ENCODE results near the gene HOXB6.

The HOXB6 gene

DNA sequence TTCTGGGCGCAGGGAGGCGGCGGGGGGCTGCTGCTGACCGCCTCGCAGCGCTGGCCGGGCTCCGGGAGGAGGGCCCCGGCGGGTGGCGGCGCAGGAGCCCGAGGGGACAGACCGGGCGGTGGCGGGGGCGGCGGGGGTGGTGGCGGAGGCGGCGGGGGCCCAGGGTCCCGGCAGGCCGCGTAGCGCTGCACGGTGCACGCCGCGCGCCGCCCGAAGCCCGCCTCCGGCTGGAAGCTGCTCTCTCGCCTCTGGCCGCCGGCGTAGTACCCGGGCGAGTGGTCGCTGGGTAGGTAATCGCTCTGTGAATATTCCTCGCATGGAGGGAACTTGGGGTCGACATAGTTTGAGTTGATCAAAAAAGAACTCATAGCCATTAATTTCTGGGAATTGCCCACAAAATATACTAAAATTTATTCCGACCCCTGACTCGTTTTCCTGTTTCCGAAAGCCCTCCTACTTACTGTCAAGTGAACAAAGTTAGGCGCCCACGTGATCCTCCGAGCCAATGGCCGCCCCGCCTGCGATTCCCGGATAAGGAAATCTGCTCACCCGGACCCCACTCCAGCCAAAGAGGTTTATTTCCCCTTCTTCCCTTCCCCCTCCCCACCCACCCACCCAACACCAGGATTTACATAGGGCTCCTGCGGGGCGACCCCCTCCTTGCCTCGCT, 26.7 kb downstream of the HOXB6 start, which contains the start of gene HOXB4:
Gene HOXB4, minus strand, starts transcription at position 405 of the 670 bp plus-strand sequence. Its CDS starts 31 bp downstream, at position 374.
- DNase-seq = no peak

DNA sequence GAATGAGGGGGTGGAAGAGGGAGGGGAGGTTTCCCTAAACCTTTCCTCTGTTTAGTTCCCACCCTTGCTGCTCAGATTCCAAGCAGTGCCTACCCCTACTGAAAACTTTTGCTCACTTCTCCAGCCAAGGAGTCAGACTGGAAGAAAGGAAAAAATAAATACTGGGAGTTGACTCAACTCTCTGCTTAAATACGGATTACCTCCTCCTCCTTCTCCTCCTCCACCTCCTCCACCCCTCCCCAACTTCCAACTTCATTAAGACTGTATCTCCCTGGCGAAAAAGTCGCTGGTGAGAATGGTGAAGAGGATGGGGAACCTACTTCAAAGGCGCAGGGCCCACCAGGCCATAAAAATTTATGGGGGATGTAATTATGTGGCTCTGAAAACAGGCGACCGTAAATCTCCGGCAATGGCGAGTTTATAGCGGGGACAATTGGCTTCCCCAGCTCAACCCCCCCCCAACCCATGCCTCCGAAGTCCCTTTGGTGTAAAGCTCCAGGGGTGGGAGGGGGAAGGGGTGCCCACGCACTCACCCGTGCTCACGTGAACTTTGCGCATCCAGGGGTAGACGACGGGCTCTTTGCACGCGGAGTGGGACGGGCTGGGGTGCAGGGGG, 27.3 kb downstream of the HOXB6 start:
- no peak for DNase-seq

DNA sequence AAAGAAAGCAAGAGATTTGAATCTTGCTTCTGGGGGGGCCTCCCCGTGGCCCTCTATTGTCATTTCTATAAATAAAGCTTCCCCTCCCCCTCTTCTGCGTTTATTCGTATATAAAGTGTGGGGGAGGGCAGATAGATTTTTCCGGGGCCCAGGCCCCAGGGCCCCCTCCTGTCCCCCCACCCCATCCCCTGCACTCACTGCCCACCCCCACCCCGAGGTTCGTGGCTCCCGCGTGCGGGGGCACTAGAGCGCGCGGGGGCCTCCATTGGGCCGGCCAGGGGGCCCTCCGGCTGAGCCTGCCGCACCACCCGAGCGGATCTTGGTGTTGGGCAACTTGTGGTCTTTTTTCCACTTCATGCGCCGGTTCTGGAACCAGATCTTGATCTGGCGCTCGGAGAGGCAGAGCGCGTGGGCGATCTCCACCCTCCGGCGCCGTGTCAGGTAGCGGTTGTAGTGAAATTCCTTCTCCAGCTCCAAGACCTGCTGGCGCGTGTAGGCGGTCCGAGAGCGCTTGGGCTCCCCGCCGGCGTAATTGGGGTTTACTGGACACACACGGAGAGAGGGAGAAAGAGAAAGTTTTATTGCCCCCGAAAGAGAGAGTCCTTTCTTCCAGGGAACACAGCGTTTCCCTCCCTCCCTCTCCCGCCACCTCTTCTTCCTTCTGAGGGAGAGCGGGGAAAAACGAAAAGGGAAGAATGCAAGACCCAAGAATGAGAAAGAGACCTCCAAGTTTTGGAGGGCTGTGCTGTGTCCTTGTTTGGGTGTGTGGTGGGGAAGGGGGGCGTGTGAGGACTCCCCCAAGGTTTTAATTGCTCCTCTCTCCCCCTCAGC, 28.1 kb downstream of the HOXB6 start:
- no peak for DNase-seq

DNA sequence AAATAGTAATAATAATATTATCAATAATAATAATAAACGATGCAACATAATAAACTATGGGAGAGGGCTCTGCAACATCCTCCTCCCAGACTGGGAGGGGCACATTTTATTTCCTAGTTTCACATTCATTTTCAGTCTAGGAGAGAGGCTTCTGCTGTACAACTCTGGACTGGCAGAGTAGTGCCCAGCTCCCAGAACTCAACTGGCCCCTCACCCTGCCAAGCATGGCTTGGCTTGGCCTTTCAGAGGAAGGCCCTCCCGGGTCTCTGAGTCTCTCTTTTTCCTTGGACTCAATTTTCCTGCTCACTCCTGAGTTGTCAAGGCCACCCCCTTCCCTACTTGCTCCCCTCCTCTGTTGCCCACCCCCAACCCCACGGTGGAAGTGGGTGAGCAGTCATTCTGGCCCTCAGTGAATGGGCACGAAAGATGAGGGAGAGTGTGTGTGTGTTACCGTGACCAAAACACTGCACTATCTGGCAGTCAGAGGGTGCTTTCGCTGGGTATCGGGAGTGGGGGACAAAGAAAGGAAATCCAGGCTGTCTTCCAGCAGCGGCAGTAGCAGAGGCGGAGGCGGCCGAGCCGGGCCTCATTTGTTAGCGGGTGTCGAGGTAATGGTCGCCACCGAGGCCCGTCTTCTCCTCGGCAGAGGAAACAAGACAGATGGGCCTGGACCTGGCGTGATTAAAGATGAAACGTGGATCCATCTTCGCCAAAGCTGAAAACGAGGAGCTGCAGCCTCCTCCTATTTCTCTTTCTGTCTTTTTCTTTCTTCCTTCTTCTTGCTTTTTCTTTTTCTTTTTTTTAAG, 28.9 kb downstream of the HOXB6 start:
- no peak for DNase-seq

DNA sequence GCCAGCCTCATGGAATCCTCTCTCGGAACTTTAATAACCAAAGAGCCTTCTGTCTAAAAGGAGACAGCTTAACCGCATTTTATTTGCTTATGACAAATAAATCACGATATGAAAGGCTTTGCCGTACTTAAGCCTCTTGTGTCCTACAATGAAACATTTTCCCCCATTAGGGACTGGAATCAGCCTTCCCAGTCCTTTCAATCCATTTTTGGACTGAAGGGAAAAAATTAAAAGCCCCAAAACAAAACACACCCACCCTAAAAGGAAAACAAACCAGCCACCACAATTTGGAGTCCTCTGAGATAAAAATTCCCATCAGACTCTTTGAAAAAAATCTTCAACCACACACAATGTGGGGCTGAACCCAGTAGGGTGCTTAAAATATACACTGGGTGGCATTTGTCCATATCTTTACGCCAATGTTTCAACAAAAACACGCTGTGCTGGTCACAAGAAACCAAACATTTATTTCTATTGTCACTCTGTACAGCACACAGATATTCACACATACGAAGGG, 29.7 kb downstream of the HOXB6 start:
- no peak for DNase-seq

DNA sequence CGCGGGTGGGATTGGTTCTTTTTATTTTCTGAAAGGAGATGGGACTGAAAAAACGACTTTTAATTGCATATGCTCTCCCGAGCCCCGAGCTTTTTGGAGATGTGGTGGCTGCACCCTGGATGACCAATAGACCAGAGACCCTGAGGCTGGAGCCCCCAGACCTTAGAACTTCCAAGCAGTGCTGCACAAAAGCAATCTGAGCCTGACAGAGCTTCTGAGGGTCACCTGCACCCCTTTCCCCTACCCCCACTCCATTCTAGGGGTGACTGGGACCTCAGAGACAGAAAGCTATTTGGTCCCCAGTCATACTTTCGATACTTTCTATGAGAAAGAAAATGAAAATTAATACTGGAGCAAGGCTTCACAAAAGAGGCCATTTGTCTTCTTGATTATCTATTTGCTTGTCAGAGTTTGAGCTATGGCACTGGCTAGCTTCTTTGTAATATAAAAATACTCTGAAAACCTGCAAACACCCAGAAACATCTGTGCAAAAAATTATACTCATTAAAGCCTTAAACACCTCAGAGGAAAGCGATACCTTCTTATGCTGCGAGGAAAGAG, 30.2 kb downstream of the HOXB6 start:
- no peak for DNase-seq

DNA sequence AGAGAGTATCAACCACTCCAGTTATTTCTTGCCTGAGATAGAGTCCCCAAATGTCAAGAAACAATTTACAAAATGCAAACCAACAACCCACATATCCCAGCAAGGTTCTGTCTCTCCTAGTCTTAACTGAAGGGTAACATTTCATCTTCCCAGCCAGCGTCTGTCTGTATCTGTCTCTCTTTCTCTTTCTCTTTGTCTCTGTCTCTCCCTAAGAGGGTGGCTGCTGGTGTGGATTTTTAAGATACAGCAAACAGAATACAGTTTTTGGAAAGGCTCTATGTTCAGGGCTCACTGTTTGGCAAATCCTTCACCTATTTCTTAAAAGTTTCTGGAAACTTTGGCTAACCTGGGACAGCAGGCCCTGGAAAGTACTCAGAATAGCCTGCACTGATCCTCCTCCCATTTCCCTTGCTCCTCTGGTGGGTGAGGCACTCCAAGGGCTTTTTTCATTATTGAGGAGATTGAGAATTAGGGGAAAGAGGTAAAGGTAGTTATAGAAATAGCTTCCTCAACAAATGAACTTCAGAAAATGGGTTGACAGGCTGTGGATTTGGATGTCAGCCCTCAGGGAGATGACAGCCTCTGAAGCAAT, 32.9 kb downstream of the HOXB6 start:
- DNase-seq = no peak

DNA sequence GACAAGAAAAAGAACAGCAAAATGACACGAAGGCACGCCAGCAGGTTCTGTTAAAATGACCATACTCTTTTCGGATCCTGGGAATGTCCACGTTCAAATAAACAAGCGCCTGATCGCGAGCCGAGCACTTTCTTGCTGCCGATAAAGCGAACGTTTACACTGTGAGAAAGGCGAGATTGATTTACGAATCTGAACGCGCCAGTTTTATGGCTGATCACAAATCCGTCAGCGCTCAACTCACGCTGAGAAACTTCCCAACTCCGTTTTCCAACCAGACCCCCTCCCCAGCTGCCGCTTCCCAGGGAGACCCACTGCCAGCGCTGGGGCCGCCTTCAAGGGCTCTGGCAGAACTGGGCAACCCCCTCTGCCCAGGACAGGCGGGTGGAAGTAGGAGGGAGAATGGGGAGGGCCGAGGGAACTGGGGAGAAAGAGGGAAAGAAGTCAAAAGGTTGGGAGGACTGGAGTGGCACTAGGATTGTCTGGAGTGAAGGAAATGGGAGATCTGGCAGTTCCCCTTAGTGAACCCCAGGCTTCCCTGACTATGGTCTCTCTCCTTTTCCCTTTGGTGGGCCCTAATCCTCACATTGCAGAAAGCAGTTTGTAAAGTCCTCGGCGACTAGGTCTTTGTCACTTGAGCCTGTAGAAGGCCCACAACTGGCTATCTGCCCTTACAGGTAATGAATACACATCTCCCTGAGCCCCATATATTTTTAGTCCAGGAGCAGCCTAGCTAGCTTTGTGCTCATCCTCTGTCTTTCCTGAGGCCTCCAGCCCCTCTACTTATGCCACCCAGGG, 33.6 kb downstream of the HOXB6 start:
- DNase-seq = no peak

DNA sequence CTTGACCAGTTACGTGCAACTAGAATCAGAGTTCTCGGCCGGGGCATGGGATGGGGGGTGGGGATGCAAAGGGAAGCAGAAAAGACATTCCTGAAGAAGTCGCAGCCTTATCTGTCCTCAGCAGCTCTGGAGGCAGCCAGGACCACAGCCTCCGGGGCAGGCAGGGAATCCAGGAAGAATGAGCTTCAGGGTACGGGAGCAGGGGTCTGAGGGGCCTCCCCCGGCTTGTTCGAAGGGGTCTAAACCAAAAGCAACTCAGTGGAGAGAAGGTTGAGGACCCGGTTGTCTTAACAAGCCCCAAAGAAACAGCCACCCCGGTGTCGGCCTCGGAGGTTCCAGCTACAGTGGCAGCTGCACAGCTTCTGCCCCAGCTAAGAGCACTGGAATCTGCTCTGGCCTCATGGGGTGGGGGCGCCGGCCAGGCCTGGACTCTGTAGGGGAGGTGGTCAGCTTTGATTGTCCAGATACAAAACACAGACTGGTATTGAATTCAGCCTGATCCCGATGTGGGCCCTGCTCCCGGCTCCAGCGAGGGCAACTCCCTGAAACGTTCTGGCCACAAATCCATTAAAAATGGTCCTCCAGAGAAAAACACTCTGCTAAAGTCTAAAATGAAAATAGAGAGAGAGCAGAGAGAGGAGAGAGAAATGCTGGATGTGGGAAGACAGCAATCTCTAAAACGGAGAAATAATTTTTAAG, 34.3 kb downstream of the HOXB6 start:
- no peak for DNase-seq

DNA sequence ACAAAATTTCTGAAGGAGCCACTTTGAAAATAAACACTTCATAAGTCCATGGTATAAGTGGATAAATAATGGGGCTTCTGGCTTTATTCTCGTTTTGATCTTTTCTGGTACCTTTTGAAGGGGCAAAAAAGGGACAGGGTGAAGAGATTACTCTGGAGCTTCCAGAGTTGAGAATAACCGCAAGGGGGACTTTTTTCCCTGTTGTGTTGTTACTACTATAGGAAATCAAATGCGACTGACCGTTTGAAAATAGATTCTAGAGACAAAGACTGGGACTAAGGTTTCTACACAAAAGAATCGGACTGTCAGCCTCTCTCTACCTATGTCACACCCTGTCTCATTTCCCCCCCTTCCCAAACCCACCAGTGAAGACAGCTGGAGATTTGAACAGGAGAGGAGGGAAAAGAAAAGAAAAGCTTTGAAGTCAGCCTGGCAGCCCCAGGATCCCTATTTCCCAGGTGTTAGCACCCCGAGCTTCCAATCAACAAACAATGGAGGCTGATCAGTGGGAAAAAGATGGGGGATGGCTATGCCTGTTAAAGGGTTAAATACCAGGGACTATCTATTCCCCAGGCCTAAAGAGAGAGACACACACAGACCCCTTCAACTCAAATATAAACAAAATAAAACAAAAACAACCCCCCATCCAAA, 35.0 kb downstream of the HOXB6 start:
- DNase-seq = no peak

DNA sequence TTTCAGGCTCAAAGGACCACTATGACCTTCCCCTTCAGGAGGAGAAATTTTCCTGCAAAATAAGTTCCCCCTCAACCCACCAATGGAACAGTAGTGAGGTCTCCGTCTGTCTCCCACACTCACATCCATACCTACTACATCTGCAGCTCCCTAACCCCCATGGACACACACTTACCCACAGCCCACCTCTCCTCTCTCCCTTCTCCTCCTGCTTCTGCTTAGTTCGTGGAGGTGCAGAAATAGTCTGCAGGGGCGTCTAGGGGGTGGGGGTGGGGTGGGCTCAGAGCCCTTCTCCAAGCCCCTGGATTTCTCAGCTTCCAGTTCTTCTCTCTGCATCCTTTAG, 35.6 kb downstream of the HOXB6 start:
- no peak for DNase-seq

DNA sequence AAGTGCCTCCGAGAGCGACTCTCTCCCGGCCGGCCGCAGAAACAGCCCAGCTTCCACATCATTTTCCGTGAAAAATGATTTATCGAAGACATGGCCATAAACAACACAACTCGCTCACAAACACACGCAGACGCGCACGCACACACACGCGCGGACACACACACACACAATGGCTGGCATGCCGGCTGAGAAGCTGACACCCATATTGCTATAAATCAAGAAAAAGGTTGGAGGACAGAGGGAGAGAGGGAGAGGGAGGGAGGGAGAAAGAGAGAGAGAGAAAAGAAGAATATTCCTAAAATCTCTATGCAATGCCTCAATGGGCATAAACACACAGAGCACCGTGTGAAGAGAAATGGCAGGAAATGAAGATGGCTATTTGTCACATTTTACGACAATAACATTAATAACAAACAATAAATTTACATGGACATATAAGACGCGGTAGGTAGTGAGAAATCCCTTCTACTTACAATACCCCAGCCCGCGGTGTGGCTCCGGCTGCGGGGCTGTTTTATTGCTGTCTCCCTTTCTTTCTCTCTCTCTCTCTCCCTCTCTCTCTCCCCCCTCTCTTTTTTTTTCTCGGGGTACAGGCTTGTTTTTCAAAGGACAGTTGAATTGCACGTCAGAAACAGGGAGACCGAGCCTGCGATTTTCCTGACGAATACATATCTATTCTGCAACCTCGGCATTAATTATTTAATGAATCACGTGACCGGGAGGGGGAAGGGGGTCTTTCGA, 36.1 kb downstream of the HOXB6 start:
- DNase-seq = no peak

DNA sequence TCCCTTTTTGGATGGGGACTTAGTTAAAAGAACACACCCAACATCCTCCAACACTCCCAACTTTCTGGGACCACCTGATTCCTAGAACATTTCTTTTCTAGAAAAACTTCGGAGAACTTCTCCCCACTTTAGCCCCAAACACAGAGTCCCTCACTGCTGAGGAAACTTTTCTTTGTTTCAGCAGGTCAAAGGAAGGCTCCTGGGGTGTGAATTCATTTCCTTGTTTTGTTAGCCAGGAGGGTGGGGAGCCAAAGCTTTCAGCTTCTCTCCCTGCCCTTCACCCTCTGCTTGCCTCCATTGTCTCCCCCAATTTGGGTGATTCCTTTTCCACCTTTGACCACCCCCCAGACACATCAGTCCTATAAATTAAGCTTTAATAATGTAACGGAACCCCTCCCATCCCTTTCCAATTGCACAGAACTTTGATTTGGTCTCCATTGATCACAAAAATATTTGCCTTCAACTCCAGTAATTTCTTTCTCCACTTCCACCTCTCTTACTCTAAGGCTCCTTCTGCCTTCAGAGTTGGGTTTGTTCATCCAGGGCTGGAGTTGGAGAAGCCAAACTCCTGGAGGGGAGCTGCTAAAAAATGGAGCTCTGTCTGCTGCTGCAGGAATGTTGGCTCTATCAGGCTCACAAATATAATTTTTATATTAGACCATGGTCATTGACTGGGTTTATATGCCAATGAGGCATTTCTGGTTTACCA, 37.0 kb downstream of the HOXB6 start:
- no peak for DNase-seq

DNA sequence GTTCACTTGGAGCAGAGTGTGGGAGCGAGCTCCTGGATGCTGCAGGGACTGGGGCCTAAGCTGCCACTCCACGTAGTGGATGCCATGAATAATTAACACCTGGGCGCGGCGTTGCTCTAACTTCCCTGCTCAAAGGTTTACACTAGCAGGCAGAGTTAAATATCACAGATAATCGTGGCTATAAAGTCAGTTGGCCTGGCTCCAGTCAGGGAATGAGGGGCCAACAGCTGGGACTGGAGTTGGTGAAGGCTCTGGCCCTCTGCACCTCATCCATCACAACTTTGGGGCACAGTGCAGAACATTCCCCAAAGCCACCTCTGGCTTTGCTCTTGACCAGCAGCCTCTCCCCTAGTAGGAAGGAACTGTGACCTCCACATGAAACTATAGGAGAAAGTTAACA, 37.6 kb downstream of the HOXB6 start:
- no peak for DNase-seq

DNA sequence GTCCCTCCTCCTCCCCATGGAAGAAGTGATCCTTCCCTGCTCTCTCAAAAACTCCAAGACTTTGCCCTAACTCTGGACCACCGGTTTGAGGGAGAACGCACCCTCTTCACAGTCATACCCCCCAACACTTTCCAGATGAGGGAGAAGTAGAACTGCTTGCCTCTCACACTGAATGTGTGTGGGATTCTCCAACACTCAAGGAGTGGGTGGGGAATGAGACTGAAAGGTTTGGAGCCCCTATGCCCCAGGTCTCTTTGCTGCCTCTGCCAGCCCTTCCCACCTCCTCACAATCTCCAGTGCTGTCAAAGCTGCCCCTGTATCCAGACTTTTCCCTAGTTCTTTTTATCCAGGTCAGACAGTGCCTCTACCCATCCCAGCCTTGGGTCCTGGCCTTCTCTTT, 38.1 kb downstream of the HOXB6 start:
- no peak for DNase-seq

DNA sequence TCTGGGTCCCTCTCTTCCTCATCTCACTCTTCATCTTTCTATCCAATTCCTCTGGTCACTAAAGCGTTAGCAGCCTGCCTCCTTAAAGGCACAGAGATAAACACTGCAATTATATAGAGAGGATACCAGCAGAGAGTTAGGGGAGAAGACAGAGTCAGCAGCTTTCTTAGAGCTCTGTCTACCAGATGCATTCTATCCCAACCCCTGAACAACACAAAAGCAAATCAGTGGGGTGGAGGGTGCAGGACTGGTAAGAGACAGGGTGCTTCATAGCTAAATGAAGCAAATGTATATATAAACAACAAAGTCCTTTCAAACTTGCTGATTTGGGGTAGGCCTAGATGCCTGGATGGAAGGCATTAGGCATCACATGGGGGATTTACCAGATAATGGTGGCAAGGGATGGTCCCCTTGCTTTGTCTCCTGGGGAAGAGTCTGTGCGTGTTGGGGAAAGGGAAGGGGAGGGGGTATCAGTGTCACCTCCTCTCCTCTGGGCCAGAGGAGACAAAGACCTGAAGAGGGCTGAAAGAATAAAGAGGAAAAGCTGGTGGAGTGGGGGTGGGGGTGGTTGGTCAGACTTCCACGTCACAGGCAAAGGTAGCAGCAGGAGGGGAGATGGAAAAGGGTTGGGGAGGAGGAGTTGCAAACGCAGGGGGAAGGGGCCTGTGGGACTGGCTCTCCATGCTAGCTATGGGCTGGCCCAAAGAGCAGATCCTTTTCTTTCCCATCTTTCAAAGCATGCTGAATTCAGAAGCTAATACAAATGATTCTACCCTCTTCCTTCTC, 38.7 kb downstream of the HOXB6 start:
- DNase-seq = no peak

DNA sequence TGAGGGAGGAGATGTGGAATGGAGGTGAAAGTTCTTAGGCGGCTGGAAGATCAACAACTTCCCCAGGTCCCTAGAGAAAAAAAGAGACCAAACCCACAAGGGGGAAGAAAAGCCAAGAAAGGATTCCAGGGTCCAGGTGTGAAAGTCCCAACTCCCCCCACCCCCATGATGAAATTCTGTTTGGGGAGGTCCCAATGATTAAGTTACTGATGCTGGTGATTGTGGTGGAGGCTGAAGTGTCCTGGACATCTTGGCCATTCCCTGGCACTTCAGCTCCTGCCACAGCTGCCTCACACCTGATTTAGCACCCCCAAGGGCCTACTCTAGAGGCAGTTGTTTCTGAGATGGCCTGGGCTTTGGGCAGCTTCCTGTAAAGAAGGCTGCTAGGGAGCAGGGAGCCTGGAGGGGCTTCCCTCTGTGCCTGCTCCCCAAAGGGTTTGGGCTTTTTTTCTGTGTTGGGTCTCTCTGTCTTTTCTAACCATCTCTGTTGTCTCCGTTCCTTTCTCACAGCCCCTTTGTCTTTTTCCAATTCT, 39.7 kb downstream of the HOXB6 start:
- no peak for DNase-seq
